GM21423 (cell line): ENCODE measurements around the gene IKBIP.
"Not testable (repeated sequence)": the region's sequence is repeated elsewhere in the genome, so short reads cannot be mapped to it uniquely, and the experiment has no call there.

Experiments
- ATAC-seq: cut with Tn5 transposase; IDR thresholded peaks from one replicate; pipeline ENCODE4 v1.9.1; 2021; ENCODE audit warnings: mild to moderate bottlenecking, moderate library complexity; ENCODE audit not compliant: unreplicated experiment

The IKBIP gene

DNA sequence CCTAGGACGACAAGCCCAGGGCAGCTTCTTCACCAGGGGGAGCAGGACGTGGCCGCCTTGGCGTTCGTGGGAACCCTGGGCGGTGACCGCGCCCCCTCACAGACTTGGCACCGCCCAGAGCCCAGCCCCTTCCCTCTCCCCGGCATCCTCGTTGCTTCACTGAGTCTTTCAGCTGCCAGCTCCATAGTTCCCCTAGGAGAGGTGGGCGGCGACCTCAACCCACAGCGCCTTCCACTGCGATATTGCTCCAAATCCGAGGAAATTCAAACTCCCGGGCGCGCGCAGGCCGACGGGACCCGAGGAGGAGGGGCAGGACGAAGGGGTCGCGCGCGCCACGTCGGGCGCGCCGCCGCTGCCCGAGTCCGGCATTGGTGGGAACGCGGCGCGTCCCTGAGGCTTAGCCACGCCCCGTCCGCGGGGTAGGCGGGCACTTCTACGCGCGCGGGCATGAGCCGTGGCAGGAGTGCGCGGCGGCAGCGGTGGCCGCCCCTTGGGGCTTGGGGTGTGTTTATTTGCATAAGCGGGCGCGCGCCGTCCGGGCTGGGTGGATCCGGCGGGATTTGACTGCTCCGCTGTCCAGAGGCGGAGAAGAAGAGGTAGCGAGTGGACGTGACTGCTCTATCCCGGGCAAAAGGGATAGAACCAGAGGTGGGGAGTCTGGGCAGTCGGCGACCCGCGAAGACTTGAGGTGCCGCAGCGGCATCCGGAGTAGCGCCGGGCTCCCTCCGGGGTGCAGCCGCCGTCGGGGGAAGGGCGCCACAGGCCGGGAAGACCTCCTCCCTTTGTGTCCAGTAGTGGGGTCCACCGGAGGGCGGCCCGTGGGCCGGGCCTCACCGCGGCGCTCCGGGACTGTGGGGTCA, at the start of gene IKBIP, which contains the start of gene APAF1:
Gene IKBIP (minus strand): TSS at position 77 of the 860 bp plus-strand sequence. CDS start 87 bp downstream, outside the sequence.
Gene APAF1 (plus strand): TSS at position 579 of the 860 bp plus-strand sequence. CDS start 3,070 bp downstream, outside the sequence.
- peak; percentile 87 for ATAC-seq

GRCh38 chr12:98691351-98691750, 46.8 kb upstream of the IKBIP start:
- no peak for ATAC-seq

- ATAC-seq = no peak
Observed at GRCh38 chr12:98686603-98687002, 42.0 kb upstream of the IKBIP start.

DNA sequence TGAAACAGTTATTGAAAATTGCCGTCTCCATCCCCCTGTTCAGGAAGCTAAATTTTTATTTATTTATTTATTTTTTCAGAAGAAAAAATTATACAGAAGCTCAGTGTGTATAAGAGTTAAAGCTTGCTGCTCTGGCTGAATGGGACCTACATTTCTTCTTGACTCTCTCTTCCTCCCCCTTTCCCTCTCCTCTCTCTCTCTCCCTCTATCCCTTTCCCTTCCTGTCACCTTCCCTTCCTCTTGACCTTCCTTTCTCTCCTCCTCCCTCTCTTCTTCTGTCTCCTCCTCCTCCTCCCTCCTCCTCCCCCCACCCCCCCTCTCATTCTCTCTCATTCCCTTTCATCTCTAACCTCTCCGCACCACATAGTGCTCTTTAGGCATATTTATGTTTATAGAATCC, 39.6 kb upstream of the IKBIP start:
- ATAC-seq = no peak

DNA sequence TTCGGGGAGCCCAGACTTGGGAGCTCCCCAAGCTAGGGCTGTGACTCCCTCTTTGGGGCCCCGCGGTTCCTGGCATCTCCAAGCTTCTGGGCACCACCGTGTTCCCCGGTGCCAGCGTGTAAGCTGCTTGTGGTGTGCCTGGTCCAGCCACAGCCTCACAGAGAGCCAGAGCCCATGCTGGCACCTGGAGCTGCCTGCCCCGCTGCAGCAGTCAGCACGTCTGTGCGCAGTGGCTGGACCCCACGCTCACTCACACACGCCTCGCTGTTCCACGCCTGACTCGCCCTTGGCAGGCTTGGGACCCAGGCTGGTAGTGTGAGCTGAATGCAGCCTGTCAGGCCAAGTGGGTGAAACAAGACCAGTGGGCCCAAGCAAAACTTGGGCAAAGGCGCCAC, 35.0 kb upstream of the IKBIP start:
- no peak for ATAC-seq

DNA sequence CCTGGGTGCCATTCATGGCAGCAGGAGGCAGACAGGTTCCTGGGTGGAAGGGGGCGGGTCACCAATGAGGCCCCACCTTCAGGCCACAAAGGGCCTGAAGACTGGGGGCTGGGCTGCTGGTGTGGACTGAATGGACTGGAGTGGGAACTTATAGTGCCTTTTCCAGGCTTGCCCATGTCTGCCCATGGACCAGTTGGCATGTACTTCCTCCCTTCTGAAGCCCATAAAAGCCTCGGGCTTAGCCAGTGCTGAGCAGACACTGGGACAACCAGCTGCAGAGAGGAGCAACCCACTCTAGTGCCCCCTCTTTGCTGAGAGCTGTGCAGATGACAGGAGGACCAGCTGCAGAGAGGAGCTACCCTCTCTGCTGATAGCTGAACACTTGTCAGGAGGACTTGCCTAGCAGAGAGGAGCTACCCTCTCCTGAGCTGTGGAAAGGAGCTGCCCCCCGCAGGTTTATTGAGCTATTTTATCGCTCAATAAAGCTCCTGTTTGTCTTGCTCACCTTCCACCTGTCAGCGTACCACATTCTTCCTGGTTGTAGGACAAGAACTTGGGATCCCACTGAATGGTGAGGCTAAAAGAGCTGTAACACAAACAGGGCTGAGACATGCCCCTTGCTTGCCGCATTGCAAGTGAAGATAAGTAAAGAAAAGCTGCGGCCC, 34.5 kb upstream of the IKBIP start:
- ATAC-seq = no peak

DNA sequence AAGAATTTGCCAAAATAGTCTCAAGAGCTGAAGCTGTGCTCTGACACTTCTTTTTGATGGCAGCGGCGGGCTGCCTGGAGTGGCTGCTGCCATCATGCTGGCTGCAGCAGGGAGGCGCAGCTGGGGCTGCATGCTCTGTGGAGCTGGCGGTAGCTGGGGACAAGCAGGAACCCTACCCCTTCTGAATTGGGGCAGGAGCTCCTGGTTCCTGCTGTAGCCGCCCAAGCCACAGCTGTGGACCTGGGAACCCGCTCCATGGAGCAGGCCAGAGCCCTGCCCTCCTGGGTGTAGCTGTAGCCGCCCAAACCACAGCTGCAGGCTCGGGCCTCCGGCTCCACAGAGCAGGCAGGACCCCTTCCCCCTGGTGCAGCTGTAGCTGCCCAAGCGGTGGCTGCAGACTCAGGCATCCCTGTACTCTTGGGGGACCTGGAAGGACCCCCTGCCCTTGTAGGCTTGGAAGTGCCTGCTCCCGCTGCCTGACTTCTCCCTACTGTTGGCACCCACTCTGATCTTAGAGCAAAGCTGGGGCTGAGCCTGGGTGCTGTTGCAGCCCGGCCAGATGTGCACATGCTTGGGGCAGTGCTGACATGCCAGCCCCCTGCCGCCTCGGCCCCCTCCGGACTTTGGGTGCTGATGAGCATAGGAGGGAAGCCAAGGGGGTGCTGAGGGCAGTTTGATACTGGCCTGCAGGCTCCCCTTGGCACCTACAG, 33.8 kb upstream of the IKBIP start:
- no peak for ATAC-seq

- ATAC-seq = no peak
Observed at GRCh38 chr12:98674841-98675240, 30.3 kb upstream of the IKBIP start.

- ATAC-seq = no peak
Observed at GRCh38 chr12:98671459-98671858, 26.9 kb upstream of the IKBIP start.

- no peak for ATAC-seq
Observed at GRCh38 chr12:98669751-98670150, 25.2 kb upstream of the IKBIP start.

DNA sequence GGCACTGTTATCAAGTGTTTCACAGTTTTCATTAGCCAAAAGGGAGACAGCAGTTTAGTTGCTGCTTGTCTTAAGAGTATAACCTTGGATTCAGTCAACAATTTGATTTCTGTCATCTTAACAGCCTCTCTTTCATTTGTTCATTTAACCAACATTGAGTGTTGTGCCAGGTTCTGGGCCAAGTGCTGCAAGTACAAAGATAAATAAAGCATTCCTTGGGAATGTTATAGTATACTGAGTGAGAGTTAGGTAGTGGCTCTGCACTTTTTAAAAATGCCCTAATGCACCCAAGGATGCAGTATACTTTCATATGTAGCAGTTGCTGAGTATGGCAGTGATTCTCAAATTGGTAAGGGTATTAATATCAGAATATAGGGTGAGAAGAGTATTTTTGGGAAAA, 15.9 kb upstream of the IKBIP start:
- ATAC-seq = no peak

- no peak for ATAC-seq
Observed at GRCh38 chr12:98656289-98657101, 11.9 kb upstream of the IKBIP start.

DNA sequence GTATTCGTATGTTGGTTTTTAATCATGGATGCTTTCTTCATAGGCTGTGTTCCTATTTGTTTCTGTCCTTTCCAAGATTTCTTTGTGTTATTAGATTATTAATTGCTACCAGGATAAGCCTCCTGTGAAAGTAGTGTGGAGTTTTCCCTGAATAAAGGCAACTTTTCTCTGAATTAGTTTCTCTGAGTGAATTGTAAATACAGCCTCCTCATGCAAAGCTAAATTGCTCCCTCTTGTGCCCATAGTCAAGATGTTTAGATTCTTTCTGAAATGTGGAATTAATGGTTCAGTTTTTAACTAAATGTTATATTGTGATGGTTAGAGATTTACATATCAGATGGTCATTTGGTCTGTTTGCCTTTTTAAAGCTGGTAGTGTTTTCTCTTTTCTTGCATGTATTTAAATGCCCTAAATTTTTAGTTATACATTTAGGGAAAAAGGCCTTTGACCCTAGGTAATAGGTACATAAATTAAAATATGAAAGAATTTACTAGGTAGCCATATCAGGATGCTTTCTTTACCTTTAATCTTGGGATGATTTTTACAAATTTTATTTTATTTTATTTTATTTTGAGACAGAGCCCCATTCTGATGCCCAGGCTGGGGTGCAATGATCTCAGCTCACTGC, 9.4 kb upstream of the IKBIP start:
- no peak for ATAC-seq

DNA sequence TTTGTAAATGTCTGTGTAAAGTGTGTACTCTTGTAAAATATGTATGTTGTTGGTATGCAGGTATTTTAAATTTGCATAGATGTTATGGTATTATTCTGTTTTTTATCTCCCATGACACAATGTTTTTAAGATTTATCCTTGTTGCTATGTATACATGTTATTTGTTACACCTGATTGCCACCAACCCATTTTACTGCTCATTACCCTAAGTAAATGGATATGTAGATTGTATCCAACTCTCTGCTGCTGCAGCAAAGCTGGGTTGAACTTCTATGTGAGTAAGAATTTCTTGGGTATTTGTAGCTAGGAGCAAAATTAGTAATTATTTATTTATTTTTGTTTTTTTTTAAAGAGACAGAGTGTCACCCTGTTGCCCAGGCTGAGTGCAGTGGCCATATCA, 6.7 kb upstream of the IKBIP start:
- no peak for ATAC-seq

GRCh38 chr12:98646294-98647090, 1.9 kb upstream of the IKBIP start:
- no peak for ATAC-seq

GRCh38 chr12:98645572-98646067, 1.0 kb upstream of the IKBIP start:
- ATAC-seq = peak; percentile 1

GRCh38 chr12:98644433-98644711, 216 bp downstream of the IKBIP start:
- peak; percentile 17 for ATAC-seq

DNA sequence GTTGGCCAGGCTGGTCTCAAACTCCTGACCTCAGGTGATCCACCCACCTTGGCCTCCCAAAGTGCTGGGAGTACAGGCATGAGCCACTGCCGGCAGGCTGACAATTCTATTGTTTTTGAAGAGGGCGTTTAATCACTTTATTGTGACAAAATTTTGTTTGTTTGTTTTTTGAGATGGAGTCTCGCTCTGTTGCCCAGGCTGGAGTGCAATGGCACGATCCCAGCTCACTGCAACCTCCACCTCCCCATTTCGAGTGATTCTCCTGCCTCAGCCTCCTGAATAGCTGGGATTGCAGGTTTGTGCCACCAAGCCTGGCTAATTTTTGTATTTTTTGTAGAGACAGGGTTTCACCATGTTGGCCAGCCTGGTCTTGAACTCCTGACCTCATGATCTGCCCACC, 1.8 kb downstream of the IKBIP start:
- not testable (repeated sequence) for ATAC-seq

DNA sequence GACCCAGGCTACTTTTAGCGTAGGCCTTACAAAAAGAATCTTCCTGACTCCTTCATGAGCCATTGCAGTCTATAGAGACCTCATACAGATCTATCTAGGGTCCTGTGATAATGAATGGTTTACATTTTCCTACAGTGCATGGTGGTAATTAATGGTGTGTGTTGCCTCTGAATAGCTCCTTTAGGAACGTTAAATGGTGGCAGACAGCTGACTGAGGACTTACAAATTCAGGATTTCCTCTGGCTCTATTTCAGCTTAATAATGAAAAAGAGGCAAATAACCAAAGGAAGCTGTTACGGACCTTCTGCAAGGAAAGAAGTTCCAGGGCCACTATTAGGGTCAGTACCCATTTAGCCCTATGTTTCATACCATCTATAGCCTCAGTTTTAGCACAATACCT, 5.1 kb downstream of the IKBIP start:
- no peak for ATAC-seq
